HFF-Myc (cell line): ENCODE data around the gene MIEN1.

Source experiments
- DNase-seq: peaks from one replicate; pipeline ENCODE4 v3.0.0-alpha.2; 2011; ENCODE audit warnings: low read depth; ENCODE audit errors: extremely low read depth
- H3K4me3 ChIP-seq: replicated peaks from 2 replicates; pipeline ENCODE4 v1.5.1; 2011; ENCODE audit warnings: low read depth, mild to moderate bottlenecking, control low read depth, low read length
- TF ChIP-seq, protein P1 (sequence below): IDR thresholded peaks from 2 replicates; pipeline ENCODE4 v1.5.1; 2012; ENCODE audit warnings: mild to moderate bottlenecking, low read depth, low read length, control low read depth; ENCODE audit errors: missing control alignments

Gene MIEN1

DNA sequence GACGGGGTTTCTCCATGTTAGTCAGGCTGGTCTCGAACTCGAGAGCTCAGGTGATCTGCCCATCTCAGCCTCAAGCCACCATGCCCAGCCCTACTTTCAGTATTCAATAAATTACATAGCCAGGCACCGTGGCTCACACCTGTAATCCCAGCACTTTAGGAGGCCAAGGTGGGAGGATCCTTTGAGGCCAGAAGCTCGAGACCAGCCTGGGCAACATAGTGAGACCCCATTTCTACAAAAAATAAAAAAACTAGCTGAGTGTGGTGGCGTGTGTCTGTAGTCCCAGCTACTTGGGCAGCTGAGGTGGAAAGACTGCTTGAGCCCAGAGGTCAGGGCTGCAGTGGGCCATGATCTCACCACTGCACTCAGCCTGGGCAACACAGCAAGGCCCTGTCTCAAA, 8.2 kb downstream of the MIEN1 start:
- H3K4me3 ChIP-seq: no peak overlapping the region
- TF ChIP-seq, protein P1, sequence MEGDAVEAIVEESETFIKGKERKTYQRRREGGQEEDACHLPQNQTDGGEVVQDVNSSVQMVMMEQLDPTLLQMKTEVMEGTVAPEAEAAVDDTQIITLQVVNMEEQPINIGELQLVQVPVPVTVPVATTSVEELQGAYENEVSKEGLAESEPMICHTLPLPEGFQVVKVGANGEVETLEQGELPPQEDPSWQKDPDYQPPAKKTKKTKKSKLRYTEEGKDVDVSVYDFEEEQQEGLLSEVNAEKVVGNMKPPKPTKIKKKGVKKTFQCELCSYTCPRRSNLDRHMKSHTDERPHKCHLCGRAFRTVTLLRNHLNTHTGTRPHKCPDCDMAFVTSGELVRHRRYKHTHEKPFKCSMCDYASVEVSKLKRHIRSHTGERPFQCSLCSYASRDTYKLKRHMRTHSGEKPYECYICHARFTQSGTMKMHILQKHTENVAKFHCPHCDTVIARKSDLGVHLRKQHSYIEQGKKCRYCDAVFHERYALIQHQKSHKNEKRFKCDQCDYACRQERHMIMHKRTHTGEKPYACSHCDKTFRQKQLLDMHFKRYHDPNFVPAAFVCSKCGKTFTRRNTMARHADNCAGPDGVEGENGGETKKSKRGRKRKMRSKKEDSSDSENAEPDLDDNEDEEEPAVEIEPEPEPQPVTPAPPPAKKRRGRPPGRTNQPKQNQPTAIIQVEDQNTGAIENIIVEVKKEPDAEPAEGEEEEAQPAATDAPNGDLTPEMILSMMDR: no peak
- no peak for DNase-seq

DNA sequence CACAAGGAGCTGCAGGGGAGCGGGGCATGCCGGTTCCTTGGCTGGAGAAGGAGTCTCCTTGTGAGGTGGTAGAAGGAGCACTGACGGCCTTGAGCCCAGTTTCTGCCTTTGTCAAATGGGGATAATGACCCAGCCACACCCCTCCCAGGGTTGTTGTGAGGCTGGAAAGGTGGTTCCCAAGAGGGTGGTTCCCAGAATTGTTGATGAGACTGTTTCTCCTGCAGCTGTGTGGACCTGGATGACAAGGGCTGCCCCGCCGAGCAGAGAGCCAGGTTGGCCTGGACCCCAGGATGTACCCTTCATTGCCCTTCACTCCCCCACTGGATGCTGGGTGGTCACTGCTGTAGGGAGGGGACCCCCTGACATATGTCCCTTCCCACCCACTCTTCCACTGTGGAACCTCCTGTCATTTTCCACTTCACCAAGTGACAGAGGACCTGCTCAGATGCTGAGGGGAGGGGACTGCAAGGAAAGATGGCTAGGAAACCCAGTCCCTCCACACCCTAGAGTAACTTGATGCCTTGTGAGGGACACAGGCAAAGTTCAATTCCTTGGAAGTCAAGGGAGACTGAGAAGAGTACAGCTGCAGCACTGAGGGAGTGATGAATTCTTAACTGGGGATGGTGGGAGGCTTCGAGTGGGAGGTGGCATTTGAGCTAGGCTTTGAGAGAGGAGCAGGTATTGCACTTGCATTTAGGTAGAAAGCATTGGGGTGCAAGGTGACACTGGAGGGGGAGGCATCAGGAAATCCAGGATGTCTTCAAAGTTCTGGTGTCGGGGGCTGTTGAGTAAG, 10.6 kb downstream of the MIEN1 start:
- DNase-seq: no peak
- no peak overlapping the region for H3K4me3 ChIP-seq
- TF ChIP-seq, protein P1: no peak

DNA sequence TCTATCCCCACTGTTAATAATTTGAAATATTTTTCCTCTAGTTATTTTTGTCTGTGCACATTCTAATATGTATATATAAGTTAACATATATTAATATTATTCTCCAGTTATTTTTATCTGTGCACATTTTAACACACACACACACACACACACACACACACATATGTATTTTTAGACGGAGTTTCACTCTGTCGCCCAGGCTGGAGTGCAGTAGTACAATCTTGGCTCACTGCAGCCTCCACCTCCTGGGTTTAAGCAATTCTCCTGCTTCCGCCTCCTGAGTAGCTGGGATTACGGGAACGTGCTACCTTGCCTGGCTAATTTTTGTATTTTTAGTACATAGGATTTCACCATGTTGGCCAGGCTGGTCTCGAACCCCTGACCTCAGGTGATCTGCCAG, 12.7 kb downstream of the MIEN1 start:
- TF ChIP-seq, protein P1: no peak
- no peak for DNase-seq
- H3K4me3 ChIP-seq: no peak overlapping the region

DNA sequence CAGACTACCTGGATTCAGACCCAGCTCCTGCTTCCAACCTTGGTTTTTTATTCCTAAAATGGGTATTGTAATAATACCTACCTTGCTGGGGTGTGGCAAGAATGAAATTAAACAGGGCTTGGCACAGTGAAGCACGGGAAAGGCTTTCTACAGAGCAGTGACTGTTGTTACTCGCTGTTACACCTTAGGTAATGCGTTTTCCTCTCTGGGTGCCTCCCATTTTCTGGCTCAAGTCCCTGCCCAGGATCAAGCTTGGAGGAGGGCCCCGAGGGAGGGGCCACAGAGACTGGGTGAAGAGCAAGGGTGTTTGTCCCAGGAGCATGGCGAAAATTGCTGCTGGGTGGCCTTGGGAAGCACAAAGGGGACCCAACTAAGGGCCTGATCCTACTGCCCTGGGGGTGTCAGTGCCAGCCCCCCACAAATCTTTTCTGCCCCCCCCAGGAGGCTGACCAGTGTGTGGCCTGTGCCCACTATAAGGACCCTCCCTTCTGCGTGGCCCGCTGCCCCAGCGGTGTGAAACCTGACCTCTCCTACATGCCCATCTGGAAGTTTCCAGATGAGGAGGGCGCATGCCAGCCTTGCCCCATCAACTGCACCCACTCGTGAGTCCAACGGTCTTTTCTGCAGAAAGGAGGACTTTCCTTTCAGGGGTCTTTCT, 13.3 kb downstream of the MIEN1 start:
- TF ChIP-seq, protein P1: no peak
- no peak overlapping the region for H3K4me3 ChIP-seq
- no peak for DNase-seq

- TF ChIP-seq, protein P1: no peak
- DNase-seq: no peak
- no peak overlapping the region for H3K4me3 ChIP-seq
These were observed 14.1 kb downstream of the MIEN1 start for GRCh38 chr17:39716073-39716818.

GRCh38 chr17:39715375-39716072, 14.8 kb downstream of the MIEN1 start:
- H3K4me3 ChIP-seq: no peak overlapping the region
- DNase-seq: no peak
- TF ChIP-seq, protein P1: no peak
